ENCODE measurements around the gene MORF4L1.

DNA sequence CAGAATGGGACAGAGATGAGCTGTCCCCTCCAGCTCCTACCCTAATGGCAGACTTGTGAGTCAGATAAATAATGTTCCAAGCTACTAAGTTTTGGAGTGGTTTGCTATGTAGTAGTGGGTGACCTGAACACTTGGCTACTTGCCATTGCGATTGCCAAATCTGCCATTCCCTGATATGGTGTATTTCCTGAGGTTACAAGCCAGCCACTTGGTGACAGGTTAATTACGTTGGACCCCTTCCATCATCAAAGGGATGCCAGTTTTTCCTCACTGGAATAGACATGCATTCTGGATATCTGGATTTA lies 33.6 kb downstream of the MORF4L1 start:
- TF ChIP-seq, protein P1, sequence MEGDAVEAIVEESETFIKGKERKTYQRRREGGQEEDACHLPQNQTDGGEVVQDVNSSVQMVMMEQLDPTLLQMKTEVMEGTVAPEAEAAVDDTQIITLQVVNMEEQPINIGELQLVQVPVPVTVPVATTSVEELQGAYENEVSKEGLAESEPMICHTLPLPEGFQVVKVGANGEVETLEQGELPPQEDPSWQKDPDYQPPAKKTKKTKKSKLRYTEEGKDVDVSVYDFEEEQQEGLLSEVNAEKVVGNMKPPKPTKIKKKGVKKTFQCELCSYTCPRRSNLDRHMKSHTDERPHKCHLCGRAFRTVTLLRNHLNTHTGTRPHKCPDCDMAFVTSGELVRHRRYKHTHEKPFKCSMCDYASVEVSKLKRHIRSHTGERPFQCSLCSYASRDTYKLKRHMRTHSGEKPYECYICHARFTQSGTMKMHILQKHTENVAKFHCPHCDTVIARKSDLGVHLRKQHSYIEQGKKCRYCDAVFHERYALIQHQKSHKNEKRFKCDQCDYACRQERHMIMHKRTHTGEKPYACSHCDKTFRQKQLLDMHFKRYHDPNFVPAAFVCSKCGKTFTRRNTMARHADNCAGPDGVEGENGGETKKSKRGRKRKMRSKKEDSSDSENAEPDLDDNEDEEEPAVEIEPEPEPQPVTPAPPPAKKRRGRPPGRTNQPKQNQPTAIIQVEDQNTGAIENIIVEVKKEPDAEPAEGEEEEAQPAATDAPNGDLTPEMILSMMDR (IDR thresholded peaks at IDR 0.05): no peak
- TF ChIP-seq EP300 (IDR thresholded peaks at IDR 0.05; ENCODE audit: low read depth): no peak
